Measurements from ENCODE around the gene CASK.

The CASK gene

DNA sequence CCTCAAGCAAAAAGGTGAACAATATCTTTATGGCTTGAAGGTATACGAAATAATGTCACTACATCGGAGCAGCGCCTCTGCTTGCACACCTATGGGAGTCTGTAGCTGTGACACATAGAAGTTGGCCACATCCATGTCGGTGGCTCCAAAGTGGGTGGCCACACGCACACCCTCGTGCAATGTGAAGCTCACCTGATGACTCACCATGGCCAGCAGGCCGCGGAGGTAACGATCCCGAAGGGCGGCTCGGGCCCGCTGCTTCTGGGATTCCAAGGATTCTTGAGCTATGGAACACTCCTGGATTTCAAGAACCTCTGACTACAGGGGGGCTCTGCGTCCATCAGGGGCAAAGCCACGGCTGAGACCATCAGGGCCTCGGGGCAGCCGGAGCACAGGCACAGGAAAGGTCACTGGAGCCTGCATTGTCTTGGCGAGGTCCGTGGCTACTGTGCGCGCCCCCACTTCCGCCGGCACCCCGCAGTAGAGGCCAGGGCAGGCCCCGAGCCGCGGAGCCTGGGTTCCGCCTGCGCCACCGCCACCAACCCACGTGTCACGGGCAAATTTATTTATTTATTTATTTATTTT, 451.0 kb downstream of the CASK start:
- no peak for DNase-seq (ENCODE audit: low read depth)

DNA sequence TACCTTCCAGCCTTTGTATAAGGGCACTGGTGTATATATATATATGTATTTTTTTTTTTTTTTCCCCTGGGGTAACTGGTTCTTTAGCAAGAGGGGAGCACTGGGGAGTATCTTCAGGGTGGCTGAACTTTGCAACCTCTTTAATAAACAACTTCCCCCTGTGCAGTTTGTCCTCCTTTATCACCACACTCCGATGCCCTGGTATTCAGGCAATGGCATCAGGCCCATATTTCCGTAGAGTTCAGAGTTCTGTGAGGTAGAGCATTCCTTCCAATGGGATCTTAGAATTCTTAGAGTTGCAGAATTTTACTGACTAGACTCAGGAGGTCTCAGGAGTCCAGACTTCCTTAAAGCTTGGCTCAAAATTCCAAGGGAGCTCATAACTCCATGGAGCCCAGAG, 451.6 kb downstream of the CASK start:
- no peak for DNase-seq (ENCODE audit: low read depth)

DNA sequence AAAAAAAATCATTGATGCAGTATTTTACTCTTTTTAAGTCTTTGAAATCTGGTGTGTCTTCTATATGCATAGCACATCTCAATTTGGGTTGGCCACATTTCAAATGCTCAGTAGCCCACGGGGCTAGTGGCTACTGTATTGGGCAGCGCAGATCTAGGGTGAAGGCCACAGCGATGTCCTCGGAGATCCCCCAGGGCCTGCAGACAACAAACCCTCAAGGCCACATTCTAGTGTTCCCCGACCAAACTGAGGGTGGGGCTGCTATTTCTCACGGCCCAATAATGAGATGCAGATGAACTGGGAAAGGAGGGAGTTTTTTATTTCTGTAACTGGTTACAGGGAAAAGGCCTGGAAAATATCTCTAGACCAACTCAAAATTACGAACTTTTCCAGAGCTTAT, 452.6 kb downstream of the CASK start:
- no peak for DNase-seq (ENCODE audit: low read depth)

GRCh38 chrX:41468647-41469323, 454.6 kb downstream of the CASK start:
- DNase-seq (ENCODE audit: low read depth), result no peak
